Measurements from ENCODE around the gene TBC1D7. TPM values are rescaled to one million over a fixed set of nuclear protein-coding genes. Genes with fewer than 3 reads are reported as not detected.

The TBC1D7 gene
- total RNA-seq, 2 donors from 2014 or later = 37.7 to 59.0 TPM

DNA sequence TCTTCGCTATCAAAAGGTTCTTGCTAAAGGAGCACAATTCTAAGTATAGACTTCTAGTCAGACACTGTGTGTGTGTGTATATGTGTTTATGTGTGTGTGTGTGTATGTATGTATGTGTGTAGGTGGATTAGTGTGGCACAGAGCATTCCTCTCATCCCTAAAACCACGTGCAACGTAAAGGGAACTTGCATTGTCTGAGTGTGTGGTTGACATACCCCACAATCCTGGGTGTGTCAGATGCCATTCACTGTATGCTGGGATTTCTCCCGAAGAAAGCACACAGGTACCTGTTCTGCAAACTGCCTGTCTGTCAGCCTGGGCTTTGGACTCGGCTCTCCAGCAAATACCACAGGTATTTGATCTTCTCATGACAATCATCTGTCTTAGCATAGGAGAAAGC is 42.3 kb upstream of the TBC1D7 start:
- H3K4me3 ChIP-seq (ENCODE audit: low read length) = no peak overlapping the region
- H3K36me3 ChIP-seq (ENCODE audit: control insufficient read depth, insufficient read depth, low read length) = no peaks in the 10 kb centered on the region
- Mint-ChIP-seq H3K36me3 (ENCODE audit: low read depth) (no peaks in the 10 kb centered on the region), H3K27ac (no peak overlapping the region), H3K4me1 (peaks cover 12% of the 10 kb centered on the region), H3K27me3 (ENCODE audit: insufficient read depth) (peaks cover 1% of the 10 kb centered on the region), H3K9me3 (no peaks in the 10 kb centered on the region), H3K4me3 (no peak overlapping the region)
- 93 to 100% methylated on average over 2 to 5 of the region's 5 CpGs for WGBS, 2 experiments (ENCODE audit: insufficient coverage in 1 of 2, insufficient read length in 1 of 2)
- H3K9me3 ChIP-seq (ENCODE audit: control insufficient read depth, low read length) = no peaks in the 10 kb centered on the region
- H3K4me1 ChIP-seq (ENCODE audit: control insufficient read depth, insufficient read depth, low read length) = no peaks in the 10 kb centered on the region
- no peak overlapping the region for H3K27ac ChIP-seq (ENCODE audit: low read depth, low read length)
- no peaks in the 10 kb centered on the region for H3K27me3 ChIP-seq (ENCODE audit: control insufficient read depth, insufficient read depth, low read length, poor library complexity, severe bottlenecking)
- no peak overlapping the region for H3K9ac ChIP-seq (ENCODE audit: extremely low read depth, low read length, poor library complexity, severe bottlenecking)
- TF ChIP-seq, protein P1, sequence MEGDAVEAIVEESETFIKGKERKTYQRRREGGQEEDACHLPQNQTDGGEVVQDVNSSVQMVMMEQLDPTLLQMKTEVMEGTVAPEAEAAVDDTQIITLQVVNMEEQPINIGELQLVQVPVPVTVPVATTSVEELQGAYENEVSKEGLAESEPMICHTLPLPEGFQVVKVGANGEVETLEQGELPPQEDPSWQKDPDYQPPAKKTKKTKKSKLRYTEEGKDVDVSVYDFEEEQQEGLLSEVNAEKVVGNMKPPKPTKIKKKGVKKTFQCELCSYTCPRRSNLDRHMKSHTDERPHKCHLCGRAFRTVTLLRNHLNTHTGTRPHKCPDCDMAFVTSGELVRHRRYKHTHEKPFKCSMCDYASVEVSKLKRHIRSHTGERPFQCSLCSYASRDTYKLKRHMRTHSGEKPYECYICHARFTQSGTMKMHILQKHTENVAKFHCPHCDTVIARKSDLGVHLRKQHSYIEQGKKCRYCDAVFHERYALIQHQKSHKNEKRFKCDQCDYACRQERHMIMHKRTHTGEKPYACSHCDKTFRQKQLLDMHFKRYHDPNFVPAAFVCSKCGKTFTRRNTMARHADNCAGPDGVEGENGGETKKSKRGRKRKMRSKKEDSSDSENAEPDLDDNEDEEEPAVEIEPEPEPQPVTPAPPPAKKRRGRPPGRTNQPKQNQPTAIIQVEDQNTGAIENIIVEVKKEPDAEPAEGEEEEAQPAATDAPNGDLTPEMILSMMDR (conservative IDR thresholded peaks at IDR 0.05) = no peak
- no peak for DNase-seq

DNA sequence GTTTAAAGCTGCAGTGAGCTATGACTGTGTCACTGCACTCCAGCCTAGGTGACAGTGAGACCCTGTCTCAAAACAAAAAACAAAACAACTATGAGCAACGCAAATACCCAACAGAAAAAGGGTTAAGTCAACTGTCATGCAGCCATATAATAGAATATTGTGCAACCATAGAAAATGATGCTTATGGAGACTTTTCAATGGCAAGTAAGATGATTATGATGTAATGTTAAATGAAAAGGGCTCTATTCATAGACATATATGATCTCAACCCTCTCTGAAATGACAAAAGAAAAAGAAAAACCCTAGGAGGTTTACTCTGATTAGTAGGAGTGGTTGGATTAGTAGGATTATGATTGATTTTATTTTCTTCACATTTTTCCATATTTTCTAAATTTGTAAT is 41.3 kb upstream of the TBC1D7 start:
- no peak overlapping the region for H3K4me3 Mint-ChIP-seq
- H3K4me1 Mint-ChIP-seq = peaks cover 12% of the 10 kb centered on the region
- WGBS, 2 experiments (ENCODE audit: insufficient coverage in 1 of 2, insufficient read length in 1 of 2) = 0% methylated on average over 1 of the region's 1 CpG; no CpG with 5 or more reads in 1 of the 2 experiments
- H3K36me3 Mint-ChIP-seq (ENCODE audit: low read depth) = no peaks in the 10 kb centered on the region
- H3K9me3 Mint-ChIP-seq = no peaks in the 10 kb centered on the region
- H3K4me1 ChIP-seq (ENCODE audit: control insufficient read depth, insufficient read depth, low read length) = no peaks in the 10 kb centered on the region
- H3K36me3 ChIP-seq (ENCODE audit: control insufficient read depth, insufficient read depth, low read length) = no peaks in the 10 kb centered on the region
- no peak overlapping the region for H3K9ac ChIP-seq (ENCODE audit: extremely low read depth, low read length, poor library complexity, severe bottlenecking)
- H3K27ac Mint-ChIP-seq = no peak overlapping the region
- no peaks in the 10 kb centered on the region for H3K27me3 ChIP-seq (ENCODE audit: control insufficient read depth, insufficient read depth, low read length, poor library complexity, severe bottlenecking)
- no peaks in the 10 kb centered on the region for H3K9me3 ChIP-seq (ENCODE audit: control insufficient read depth, low read length)
- H3K27ac ChIP-seq (ENCODE audit: low read depth, low read length) = no peak overlapping the region
- TF ChIP-seq, protein P1 (conservative IDR thresholded peaks at IDR 0.05) = no peak
- DNase-seq = no peak
- no peak overlapping the region for H3K4me3 ChIP-seq (ENCODE audit: low read length)
- peaks cover 1% of the 10 kb centered on the region for H3K27me3 Mint-ChIP-seq (ENCODE audit: insufficient read depth)

DNA sequence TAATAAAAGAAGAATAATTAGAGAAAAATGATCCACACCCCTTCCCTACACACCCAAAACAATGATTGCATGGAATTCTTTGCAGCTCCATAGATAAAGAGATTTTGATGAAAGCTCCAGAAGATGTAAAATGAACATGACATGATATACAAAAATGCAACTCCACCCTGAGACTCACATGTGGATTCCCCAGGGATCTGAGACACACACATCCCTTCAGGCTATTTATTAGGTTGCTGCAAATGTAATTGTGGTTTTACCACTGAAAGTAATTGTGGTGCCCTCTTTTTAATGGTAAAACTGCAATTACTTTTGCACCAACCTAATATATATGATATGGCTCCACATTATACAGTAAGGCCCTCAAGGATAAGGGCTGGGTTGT is 40.4 kb upstream of the TBC1D7 start:
- no peak overlapping the region for H3K9ac ChIP-seq (ENCODE audit: extremely low read depth, low read length, poor library complexity, severe bottlenecking)
- Mint-ChIP-seq H3K9me3 (no peaks in the 10 kb centered on the region), H3K4me1 (peaks cover 12% of the 10 kb centered on the region), H3K27me3 (ENCODE audit: insufficient read depth) (peaks cover 1% of the 10 kb centered on the region), H3K4me3 (no peak overlapping the region), H3K27ac (no peak overlapping the region), H3K36me3 (ENCODE audit: low read depth) (no peaks in the 10 kb centered on the region)
- no peaks in the 10 kb centered on the region for H3K9me3 ChIP-seq (ENCODE audit: control insufficient read depth, low read length)
- no peaks in the 10 kb centered on the region for H3K27me3 ChIP-seq (ENCODE audit: control insufficient read depth, insufficient read depth, low read length, poor library complexity, severe bottlenecking)
- no peak for DNase-seq
- no peaks in the 10 kb centered on the region for H3K36me3 ChIP-seq (ENCODE audit: control insufficient read depth, insufficient read depth, low read length)
- no peak overlapping the region for H3K4me3 ChIP-seq (ENCODE audit: low read length)
- H3K27ac ChIP-seq (ENCODE audit: low read depth, low read length) = no peak overlapping the region
- H3K4me1 ChIP-seq (ENCODE audit: control insufficient read depth, insufficient read depth, low read length) = no peaks in the 10 kb centered on the region
- TF ChIP-seq, protein P1 (conservative IDR thresholded peaks at IDR 0.05) = no peak

Measured in endodermal cell (in vitro differentiated cells).